ENCODE results near the gene RNH1.

The RNH1 gene

GRCh38 chr11:497565-498296 lies 9.3 kb downstream of the RNH1 start:
- no peak for DNase-seq

GRCh38 chr11:496834-497564 lies 10.0 kb downstream of the RNH1 start:
- DNase-seq, result peak in 1 of 2 experiments; percentile 34

- no peak for DNase-seq
Observed at GRCh38 chr11:495537-495931, 11.5 kb downstream of the RNH1 start.

- no peak for DNase-seq
Observed at GRCh38 chr11:494761-495536, 12.1 kb downstream of the RNH1 start.

- DNase-seq, result peak in 1 of 2 experiments; percentile 20
Observed at GRCh38 chr11:492427-493226, 14.4 kb downstream of the RNH1 start.

- no peak for DNase-seq
Observed at GRCh38 chr11:491358-491757, 15.7 kb downstream of the RNH1 start.

GRCh38 chr11:490930-491260 lies 16.1 kb downstream of the RNH1 start:
- no peak for DNase-seq

- no peak for DNase-seq
Observed at GRCh38 chr11:490186-490929, 16.7 kb downstream of the RNH1 start.

GRCh38 chr11:489610-490185 lies 17.3 kb downstream of the RNH1 start:
- DNase-seq, result no peak

- no peak for DNase-seq
Observed at GRCh38 chr11:488992-489391, 18.1 kb downstream of the RNH1 start.

- no peak for DNase-seq
Observed at GRCh38 chr11:488579-488978, 18.5 kb downstream of the RNH1 start.

GRCh38 chr11:488062-488461 lies 19.0 kb downstream of the RNH1 start:
- DNase-seq, result no peak

GRCh38 chr11:487571-488021 lies 19.4 kb downstream of the RNH1 start:
- no peak for DNase-seq

GRCh38 chr11:486189-486588 lies 20.9 kb downstream of the RNH1 start:
- no peak for DNase-seq

GRCh38 chr11:484616-485015 lies 22.4 kb downstream of the RNH1 start:
- no peak for DNase-seq

- DNase-seq, result no peak
Observed at GRCh38 chr11:479311-479710, 27.7 kb downstream of the RNH1 start.

GRCh38 chr11:477052-477715 lies 29.9 kb downstream of the RNH1 start:
- DNase-seq, result no peak

- DNase-seq, result no peak
Observed at GRCh38 chr11:476416-476815, 30.6 kb downstream of the RNH1 start.

GRCh38 chr11:475941-476340 lies 31.1 kb downstream of the RNH1 start:
- no peak for DNase-seq

GRCh38 chr11:474914-475506 lies 32.0 kb downstream of the RNH1 start:
- no peak for DNase-seq
